Natural killer cell (primary cell): ENCODE data around the gene SCD5. TPM values are rescaled to one million over a fixed set of nuclear protein-coding genes. Genes with fewer than 3 reads are reported as not detected.

ENCODE experiments used
- ATAC-seq, 3 donors: fragments of 150-1000 bp in 2 of 3; fragments of 200-7000 bp in 1 of 3; cut with Tn5 transposase; 1 replicate in 1 of 3; 2 replicates in 2 of 3; pipeline ENCODE4 v1.10.0; 2021; ENCODE audit warnings: mild to moderate bottlenecking in 2 of 3, moderate library complexity in 2 of 3
- DNase-seq, 2 donors: peaks; one replicate each; pipeline versions ENCODE4 v3.0.0 to v3.0.0-alpha.2; 2013 to 2021; ENCODE audit warnings: mixed read lengths in 1 of 2
- H3K27ac ChIP-seq: one replicate; pipeline ENCODE4 v1.5.1; 2013; ENCODE audit warnings: mild to moderate bottlenecking, low read length
- H3K27me3 ChIP-seq: one replicate; pipeline ENCODE4 v1.6.1; 2013; ENCODE audit warnings: low read length; ENCODE audit not compliant: control insufficient read depth, insufficient read depth
- H3K36me3 ChIP-seq: one replicate; pipeline ENCODE4 v1.6.1; 2013; ENCODE audit warnings: low read length; ENCODE audit not compliant: control insufficient read depth, insufficient read depth
- H3K4me1 ChIP-seq: one replicate; pipeline ENCODE4 v1.6.1; 2013; ENCODE audit warnings: low read length; ENCODE audit not compliant: control insufficient read depth, insufficient read depth
- H3K4me3 ChIP-seq: one replicate; pipeline ENCODE4 v1.5.1; 2013; ENCODE audit warnings: low read length
- H3K9me3 ChIP-seq: one replicate; pipeline ENCODE4 v1.6.1; 2013; ENCODE audit warnings: low read length; ENCODE audit not compliant: control insufficient read depth, insufficient read depth
- H3K27ac Mint-ChIP-seq, 2 donors: one replicate each; pipeline ENCODE4 v1.8.0; 2022; ENCODE audit warnings: mild to moderate bottlenecking in 2 of 2, mixed read lengths in 2 of 2, moderate library complexity in 1 of 2
- H3K27me3 Mint-ChIP-seq, 2 donors: one replicate each; pipeline ENCODE4 v1.8.0; 2022; ENCODE audit warnings: low read depth in 2 of 2, mixed read lengths in 2 of 2
- H3K36me3 Mint-ChIP-seq: one replicate; pipeline ENCODE4 v1.8.0; 2022; ENCODE audit warnings: mixed read lengths
- H3K4me1 Mint-ChIP-seq, 2 donors: one replicate each; pipeline ENCODE4 v1.8.0; 2022; ENCODE audit warnings: mixed read lengths in 2 of 2
- H3K4me3 Mint-ChIP-seq: one replicate; pipeline ENCODE4 v1.8.0; 2022; ENCODE audit warnings: mild to moderate bottlenecking, moderate library complexity, mixed read lengths
- H3K9me3 Mint-ChIP-seq, 2 donors: one replicate each; pipeline ENCODE4 v1.8.0; 2022; ENCODE audit warnings: mixed read lengths in 2 of 2
- CTCF ChIP-seq: fragments of 200-600 bp; IDR thresholded peaks from one replicate; pipeline ENCODE4 v1.8.0; 2022; ENCODE audit warnings: antibody characterized with exemption
- WGBS: methylation state at CpG from one replicate; pipeline ENCODE4 v1.1.7; 2013; ENCODE audit warnings: missing lambda C conversion rate; ENCODE audit not compliant: insufficient coverage; 5-methylcytosine and 5-hydroxymethylcytosine counted together
- intact Hi-C: fragments of 100-400 bp; cut with micrococcal nuclease; formaldehyde crosslinking; loops from one replicate; pipeline ENCODE4 v1.14.2; 2022
- total RNA-seq, 4 donors: library from RNA; stranded (reverse); fragments of 120-200 nt in 1 of 4; gene quantifications; one replicate each; pipeline versions ENCODE4 v1.2.3 to v1.2.4, GENCODE V29; 2013 to 2022

Gene SCD5
- total RNA-seq, 3 donors from 2014 or later (not counting 1 experiment from before 2014, with no cell fraction given) = 8.9 to 11.6 (median 9.0) TPM

GRCh38 chr4:82639971-82640370, 158.6 kb downstream of the SCD5 start:
- Histone ChIP-seq H3K4me3 (no peak overlapping the region), H3K4me1 (no peaks in the 10 kb centered on the region), H3K9me3 (no peaks in the 10 kb centered on the region), H3K36me3 (no peaks in the 10 kb centered on the region), H3K27ac (no peak overlapping the region), H3K27me3 (no peaks in the 10 kb centered on the region)
- intact Hi-C loops = no loop called here
- Mint-ChIP-seq H3K27ac (no peak overlapping the region), H3K36me3 (no peaks in the 10 kb centered on the region), H3K9me3 (no peaks in the 10 kb centered on the region), H3K27me3 (no peaks in the 10 kb centered on the region), H3K4me3 (no peak overlapping the region), H3K4me1 (peaks cover 7 to 15% of the 10 kb centered on the region in 2 donors)
- DNase-seq = no peak
- 92% methylated on average over 7 of the region's 8 CpGs for WGBS
- TF ChIP-seq CTCF = no peak
- no peak for ATAC-seq

- Mint-ChIP-seq H3K4me3 (no peak overlapping the region), H3K27ac (no peak overlapping the region), H3K27me3 (no peaks in the 10 kb centered on the region), H3K4me1 (peaks cover 7 to 15% of the 10 kb centered on the region in 2 donors), H3K36me3 (peaks cover 9% of the 10 kb centered on the region), H3K9me3 (no peaks in the 10 kb centered on the region)
- no peak for TF ChIP-seq CTCF
- ATAC-seq = no peak
- no peaks in the 10 kb centered on the region for H3K36me3 ChIP-seq
- no peaks in the 10 kb centered on the region for H3K9me3 ChIP-seq
- H3K27me3 ChIP-seq = no peaks in the 10 kb centered on the region
- intact Hi-C loops = no loop called here
- no peaks in the 10 kb centered on the region for H3K4me1 ChIP-seq
- WGBS = 35% methylated on average over 2 of the region's 2 CpGs
- H3K27ac ChIP-seq = no peak overlapping the region
- no peak overlapping the region for H3K4me3 ChIP-seq
- no peak for DNase-seq
Measured at GRCh38 chr4:82638479-82638878, 160.1 kb downstream of the SCD5 start.

- ATAC-seq = no peak
Measured at GRCh38 chr4:82630079-82630478, 168.5 kb downstream of the SCD5 start.

More at GRCh38 chr4:82630079-82630478, 168.5 kb downstream of the SCD5 start:
- Mint-ChIP-seq H3K4me3 (no peak overlapping the region), H3K4me1 (peaks cover 0 to 4% of the 10 kb centered on the region in 2 donors), H3K9me3 (peaks cover 0 to 3% of the 10 kb centered on the region in 2 donors), H3K36me3 (peaks cover 14% of the 10 kb centered on the region), H3K27me3 (no peaks in the 10 kb centered on the region), H3K27ac (no peak overlapping the region)
- no peaks in the 10 kb centered on the region for H3K36me3 ChIP-seq
- no peak overlapping the region for H3K4me3 ChIP-seq
- no peaks in the 10 kb centered on the region for H3K9me3 ChIP-seq
- H3K4me1 ChIP-seq = no peaks in the 10 kb centered on the region
- intact Hi-C loops = no loop called here
- no peak for TF ChIP-seq CTCF
- WGBS = 50% methylated on average over 1 of the region's 1 CpG
- no peak overlapping the region for H3K27ac ChIP-seq
- no peaks in the 10 kb centered on the region for H3K27me3 ChIP-seq
- no peak for DNase-seq
